ENCODE measurements around the gene CCNF. TPM values are rescaled to one million over a fixed set of nuclear protein-coding genes. Genes with fewer than 3 reads are reported as not detected.

Gene CCNF
- total RNA-seq, 1 donor = 26.8 TPM

DNA sequence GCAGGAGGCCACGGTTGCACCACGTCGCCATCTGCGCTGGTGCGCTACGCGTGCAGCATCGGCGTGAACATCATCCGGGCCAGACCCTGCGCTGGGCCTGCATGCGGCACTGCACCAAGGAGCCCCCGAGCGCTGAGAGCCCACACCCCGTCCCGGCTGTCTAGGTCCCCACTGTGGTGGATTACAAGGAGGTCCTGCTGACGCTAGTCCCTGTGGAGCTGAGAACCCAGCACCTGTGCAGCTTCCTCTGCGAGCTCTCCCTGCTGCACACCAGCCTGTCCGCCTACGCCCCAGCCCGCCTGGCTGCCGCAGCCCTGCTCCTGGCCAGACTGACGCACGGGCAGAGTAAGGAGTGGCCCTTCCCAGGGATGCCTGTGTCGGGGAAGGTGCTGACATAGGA lies 19.9 kb downstream of the CCNF start:
- no peak for DNase-seq (ENCODE audit: low read depth)
- TF ChIP-seq, protein P1, sequence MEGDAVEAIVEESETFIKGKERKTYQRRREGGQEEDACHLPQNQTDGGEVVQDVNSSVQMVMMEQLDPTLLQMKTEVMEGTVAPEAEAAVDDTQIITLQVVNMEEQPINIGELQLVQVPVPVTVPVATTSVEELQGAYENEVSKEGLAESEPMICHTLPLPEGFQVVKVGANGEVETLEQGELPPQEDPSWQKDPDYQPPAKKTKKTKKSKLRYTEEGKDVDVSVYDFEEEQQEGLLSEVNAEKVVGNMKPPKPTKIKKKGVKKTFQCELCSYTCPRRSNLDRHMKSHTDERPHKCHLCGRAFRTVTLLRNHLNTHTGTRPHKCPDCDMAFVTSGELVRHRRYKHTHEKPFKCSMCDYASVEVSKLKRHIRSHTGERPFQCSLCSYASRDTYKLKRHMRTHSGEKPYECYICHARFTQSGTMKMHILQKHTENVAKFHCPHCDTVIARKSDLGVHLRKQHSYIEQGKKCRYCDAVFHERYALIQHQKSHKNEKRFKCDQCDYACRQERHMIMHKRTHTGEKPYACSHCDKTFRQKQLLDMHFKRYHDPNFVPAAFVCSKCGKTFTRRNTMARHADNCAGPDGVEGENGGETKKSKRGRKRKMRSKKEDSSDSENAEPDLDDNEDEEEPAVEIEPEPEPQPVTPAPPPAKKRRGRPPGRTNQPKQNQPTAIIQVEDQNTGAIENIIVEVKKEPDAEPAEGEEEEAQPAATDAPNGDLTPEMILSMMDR (IDR thresholded peaks at IDR 0.05; ENCODE audit: insufficient read depth, low read depth, low read length) = no peak
- no peak overlapping the region for H3K4me3 ChIP-seq (ENCODE audit: low read depth, low read length)

GRCh38 chr16:2450535-2450934 lies 21.3 kb downstream of the CCNF start:
- H3K4me3 ChIP-seq (ENCODE audit: low read depth, low read length) = no peak overlapping the region
- DNase-seq (ENCODE audit: low read depth) = no peak
- TF ChIP-seq, protein P1 (IDR thresholded peaks at IDR 0.05; ENCODE audit: insufficient read depth, low read depth, low read length) = no peak

DNA sequence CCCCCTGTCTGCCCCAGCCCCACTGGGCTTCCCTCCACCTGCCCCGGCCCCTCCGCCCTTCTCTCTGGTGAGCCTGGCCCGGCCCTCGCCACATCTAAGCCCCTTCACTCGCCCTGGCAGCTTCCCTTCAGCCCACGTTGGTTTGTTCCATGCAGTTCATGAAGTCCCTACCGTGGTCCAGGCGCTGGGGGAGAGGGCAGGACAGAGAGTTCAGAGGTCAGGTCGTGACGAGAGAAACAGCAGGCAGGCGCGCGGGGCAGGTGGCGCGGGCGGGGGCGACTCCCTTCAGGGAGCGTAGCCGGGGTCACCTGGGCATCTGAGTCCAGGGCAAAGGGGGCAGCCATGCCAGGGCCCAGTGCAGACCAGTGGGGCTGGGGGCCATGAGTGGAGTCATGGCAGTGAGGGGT lies 21.7 kb downstream of the CCNF start:
- H3K4me3 ChIP-seq (ENCODE audit: low read depth, low read length) = no peak overlapping the region
- no peak for DNase-seq (ENCODE audit: low read depth)
- TF ChIP-seq, protein P1 (IDR thresholded peaks at IDR 0.05; ENCODE audit: insufficient read depth, low read depth, low read length) = no peak

DNA sequence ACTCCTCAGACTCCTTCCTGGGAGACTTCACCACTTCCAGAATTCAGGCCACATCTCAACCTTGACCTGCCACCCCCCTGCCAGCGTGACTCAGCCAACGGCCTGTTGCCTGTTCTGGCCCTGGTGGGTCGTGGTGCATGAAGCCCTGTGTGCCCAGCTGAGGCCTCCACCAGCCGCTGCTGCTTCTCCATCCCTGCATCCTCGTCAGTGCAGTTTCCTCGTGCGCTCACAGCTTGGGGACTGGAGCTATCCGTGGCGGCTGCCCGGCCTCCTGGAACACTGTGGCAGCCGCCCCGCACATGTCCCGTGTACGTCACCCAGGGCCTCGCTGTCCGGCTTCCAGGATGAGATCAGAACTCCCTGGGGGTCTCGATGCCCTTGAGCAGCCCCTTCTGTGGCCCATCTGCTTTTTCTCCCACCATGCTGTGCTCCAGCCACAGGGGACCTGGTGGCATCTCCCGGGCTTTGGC lies 22.6 kb downstream of the CCNF start:
- no peak for DNase-seq (ENCODE audit: low read depth)
- H3K4me3 ChIP-seq (ENCODE audit: low read depth, low read length) = no peak overlapping the region
- TF ChIP-seq, protein P1 (IDR thresholded peaks at IDR 0.05; ENCODE audit: insufficient read depth, low read depth, low read length) = no peak

GRCh38 chr16:2452650-2453049 lies 23.4 kb downstream of the CCNF start:
- no peak for DNase-seq (ENCODE audit: low read depth)
- no peak overlapping the region for H3K4me3 ChIP-seq (ENCODE audit: low read depth, low read length)
- TF ChIP-seq, protein P1 (IDR thresholded peaks at IDR 0.05; ENCODE audit: insufficient read depth, low read depth, low read length) = no peak

GRCh38 chr16:2455081-2455845 lies 26.0 kb downstream of the CCNF start:
- H3K4me3 ChIP-seq (ENCODE audit: low read depth, low read length) = no peak overlapping the region
- no peak for DNase-seq (ENCODE audit: low read depth)
- TF ChIP-seq, protein P1 (IDR thresholded peaks at IDR 0.05; ENCODE audit: insufficient read depth, low read depth, low read length) = no peak
